ENCODE results near the gene TRIP11.

Gene TRIP11

DNA sequence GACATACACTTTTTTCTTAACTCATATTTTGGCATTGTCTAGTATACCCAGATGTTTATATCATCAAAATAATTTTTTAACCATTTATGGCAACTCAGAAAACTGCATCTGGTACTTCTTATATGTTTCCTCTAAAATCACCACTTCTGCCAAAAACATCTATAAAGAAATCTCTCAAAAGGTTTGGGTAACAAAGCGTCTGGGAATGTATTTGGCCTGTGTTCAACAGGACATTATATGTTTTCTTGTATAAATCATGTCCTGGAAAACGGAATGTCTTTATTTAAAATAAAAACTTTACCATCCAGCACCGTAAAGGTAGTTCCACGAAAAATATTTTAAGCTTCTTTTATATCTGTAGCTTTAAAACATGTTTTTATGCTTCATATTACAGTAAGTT, 56.3 kb downstream of the TRIP11 start:
- no peak for TF ChIP-seq GATA3 (IDR thresholded peaks at IDR 0.05; ENCODE audit: low read depth, low read length)
- TF ChIP-seq GATA2 (IDR thresholded peaks at IDR 0.05; ENCODE audit: low read depth, low read length), result no peak

DNA sequence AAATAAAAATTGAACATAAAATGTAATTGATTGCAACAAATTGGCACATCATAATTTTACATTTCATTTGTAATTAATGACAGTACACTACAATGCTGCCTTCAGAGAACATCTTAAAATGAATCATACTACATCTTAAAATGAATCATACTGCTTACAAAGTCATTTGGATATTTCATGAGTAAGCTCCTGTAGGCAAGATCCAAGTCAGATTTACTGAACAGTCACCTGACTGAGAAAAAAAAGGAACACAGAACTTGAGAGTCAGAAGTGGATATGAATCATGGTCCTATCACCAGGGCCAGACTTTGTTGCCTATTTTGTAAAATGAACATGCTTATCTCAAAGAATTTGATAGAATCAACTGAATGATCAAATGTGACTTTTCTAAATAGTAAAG, 59.7 kb downstream of the TRIP11 start:
- no peak for TF ChIP-seq GATA2 (IDR thresholded peaks at IDR 0.05; ENCODE audit: low read depth, low read length)
- no peak for TF ChIP-seq GATA3 (IDR thresholded peaks at IDR 0.05; ENCODE audit: low read depth, low read length)

- no peak for TF ChIP-seq GATA3 (IDR thresholded peaks at IDR 0.05; ENCODE audit: low read depth, low read length)
- no peak for TF ChIP-seq GATA2 (IDR thresholded peaks at IDR 0.05; ENCODE audit: low read depth, low read length)
These were observed 62.0 kb downstream of the TRIP11 start for GRCh38 chr14:91977884-91978283.

- no peak for TF ChIP-seq GATA3 (IDR thresholded peaks at IDR 0.05; ENCODE audit: low read depth, low read length)
- no peak for TF ChIP-seq GATA2 (IDR thresholded peaks at IDR 0.05; ENCODE audit: low read depth, low read length)
These were observed 64.1 kb downstream of the TRIP11 start for GRCh38 chr14:91975763-91976162.

GRCh38 chr14:91971188-91971778, 68.6 kb downstream of the TRIP11 start:
- TF ChIP-seq GATA3 (IDR thresholded peaks at IDR 0.05; ENCODE audit: low read depth, low read length) (no peak), GATA2 (IDR thresholded peaks at IDR 0.05; ENCODE audit: low read depth, low read length) (no peak)

- TF ChIP-seq GATA3 (IDR thresholded peaks at IDR 0.05; ENCODE audit: low read depth, low read length), result no peak
These were observed 71.6 kb downstream of the TRIP11 start for GRCh38 chr14:91968280-91968679.

GRCh38 chr14:91964724-91965123, 75.1 kb downstream of the TRIP11 start:
- TF ChIP-seq GATA2 (IDR thresholded peaks at IDR 0.05; ENCODE audit: low read depth, low read length), result no peak
- TF ChIP-seq GATA3 (IDR thresholded peaks at IDR 0.05; ENCODE audit: low read depth, low read length), result no peak

DNA sequence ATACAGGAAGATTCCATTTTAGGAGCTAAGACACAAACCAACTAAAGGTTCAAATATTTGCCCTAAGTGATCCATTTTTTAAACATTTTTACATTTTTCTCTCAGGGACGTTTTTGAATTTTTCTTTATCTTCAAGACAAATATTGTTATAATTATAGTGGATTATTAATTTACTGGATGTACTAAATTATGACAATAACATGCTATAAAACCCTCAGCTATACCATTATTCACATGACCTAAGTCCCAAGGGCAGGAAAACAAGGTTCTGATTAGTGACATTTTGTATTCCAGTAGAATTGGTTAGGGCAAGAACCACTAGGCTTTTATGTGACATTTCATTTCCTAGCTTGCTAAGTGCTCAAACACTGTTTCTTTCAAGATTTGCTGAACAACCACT, 75.8 kb downstream of the TRIP11 start:
- TF ChIP-seq GATA2 (IDR thresholded peaks at IDR 0.05; ENCODE audit: low read depth, low read length), result no peak
- TF ChIP-seq GATA3 (IDR thresholded peaks at IDR 0.05; ENCODE audit: low read depth, low read length), result no peak

DNA sequence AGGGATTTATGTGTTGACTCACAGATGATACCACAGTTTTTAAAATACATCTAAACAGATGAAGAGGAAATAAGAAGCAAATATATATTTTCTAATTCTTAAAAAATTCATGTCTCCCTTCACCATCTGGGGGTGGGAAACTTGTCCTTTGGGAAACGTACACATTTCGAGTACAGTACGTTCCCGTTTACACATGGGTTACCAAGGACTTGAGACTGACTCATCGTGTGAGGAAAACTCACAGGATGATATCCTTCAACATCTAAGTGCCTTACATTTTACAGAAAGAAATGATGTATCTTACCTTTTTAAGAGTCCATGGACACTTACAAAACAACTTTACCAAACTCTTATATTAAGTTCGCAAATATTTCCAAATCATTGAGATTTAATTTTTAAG, 76.4 kb downstream of the TRIP11 start:
- TF ChIP-seq GATA2 (IDR thresholded peaks at IDR 0.05; ENCODE audit: low read depth, low read length) (no peak), GATA3 (IDR thresholded peaks at IDR 0.05; ENCODE audit: low read depth, low read length) (no peak)

GRCh38 chr14:91961297-91962220, 78.3 kb downstream of the TRIP11 start:
- TF ChIP-seq GATA2 (IDR thresholded peaks at IDR 0.05; ENCODE audit: low read depth, low read length) (no peak), GATA3 (IDR thresholded peaks at IDR 0.05; ENCODE audit: low read depth, low read length) (no peak)

DNA sequence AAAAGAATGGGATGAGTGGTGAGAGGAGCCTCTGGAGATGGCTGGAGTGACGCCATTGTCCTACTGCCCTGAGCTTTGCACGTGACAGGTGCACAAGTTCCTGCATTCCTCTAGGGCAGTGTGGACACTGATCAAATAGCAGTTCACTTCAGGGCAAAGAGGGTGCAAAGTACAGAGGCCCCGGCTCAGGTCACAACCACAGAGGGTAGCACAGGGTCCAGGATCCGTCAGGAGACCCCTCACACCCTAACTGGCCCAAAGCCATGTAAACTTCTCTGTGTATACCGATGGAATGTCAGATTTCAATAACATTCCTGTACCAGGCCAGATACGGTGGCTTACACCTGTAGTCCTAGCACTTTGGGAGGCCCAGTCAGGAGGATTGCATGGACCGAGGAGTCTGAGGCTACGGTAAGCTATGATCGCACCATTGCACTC, 82.0 kb downstream of the TRIP11 start:
- TF ChIP-seq GATA2 (IDR thresholded peaks at IDR 0.05; ENCODE audit: low read depth, low read length) (no peak), GATA3 (IDR thresholded peaks at IDR 0.05; ENCODE audit: low read depth, low read length) (no peak)

DNA sequence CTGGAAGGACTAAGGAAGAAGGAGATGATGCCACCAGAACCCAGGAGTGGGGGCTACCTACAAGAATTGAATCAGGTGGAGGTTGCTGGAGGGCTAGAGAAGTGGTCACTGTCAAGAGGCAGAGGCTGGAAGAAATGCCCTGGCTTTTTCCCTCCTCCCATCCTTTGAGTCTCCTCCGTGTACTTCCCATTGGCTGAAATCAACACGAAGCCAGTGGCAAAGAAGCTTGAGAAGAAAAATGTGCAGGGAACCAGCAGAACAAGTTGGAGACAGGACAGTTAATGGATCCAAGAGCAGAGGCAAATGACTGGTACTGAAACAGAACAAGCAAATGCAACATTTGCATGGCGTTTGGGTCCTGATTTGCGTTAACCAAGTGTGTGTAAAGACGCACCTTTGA, 83.2 kb downstream of the TRIP11 start:
- TF ChIP-seq GATA2 (IDR thresholded peaks at IDR 0.05; ENCODE audit: low read depth, low read length), result no peak
- TF ChIP-seq GATA3 (IDR thresholded peaks at IDR 0.05; ENCODE audit: low read depth, low read length), result no peak

GRCh38 chr14:91955168-91955567, 84.7 kb downstream of the TRIP11 start:
- TF ChIP-seq GATA3 (IDR thresholded peaks at IDR 0.05; ENCODE audit: low read depth, low read length) (no peak), GATA2 (IDR thresholded peaks at IDR 0.05; ENCODE audit: low read depth, low read length) (no peak)

DNA sequence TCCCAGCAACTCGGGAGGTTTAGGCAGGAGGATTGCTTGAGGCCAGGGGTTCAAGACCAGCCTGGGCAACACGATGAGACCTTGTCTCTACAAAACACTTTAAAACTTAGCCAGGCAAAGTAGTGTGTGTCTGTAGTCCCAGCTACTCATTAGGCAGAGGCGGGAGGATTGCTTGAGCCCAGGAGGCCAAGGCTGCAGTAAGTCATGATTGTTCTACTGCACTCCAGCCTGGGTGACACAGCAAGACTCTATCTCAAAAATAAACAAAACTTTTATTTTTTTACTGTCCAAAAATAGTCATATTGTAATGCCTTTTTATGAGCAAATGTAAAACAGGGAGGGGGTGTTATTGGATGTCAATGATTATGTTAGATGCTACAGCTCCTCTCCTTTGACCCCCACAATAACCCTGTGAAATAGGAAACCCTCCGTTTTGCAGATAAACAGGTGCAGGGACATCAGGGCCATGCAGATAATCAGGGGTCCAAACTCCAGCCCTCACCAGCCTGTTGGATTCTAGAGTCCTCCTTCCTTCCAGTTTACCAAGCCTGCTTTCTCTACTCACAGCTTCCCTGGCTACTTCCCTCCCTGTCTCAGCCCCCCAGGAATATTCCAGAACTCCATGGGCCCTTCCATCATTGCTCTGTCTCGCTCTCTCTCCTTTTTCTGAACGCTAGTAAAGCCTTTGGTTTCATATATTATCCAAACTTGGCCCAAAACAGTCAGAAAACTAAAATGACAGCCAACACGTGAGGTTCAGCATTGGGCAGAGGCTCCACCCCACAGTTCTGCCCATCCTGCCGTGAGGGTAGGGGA, 86.5 kb downstream of the TRIP11 start:
- TF ChIP-seq GATA2 (IDR thresholded peaks at IDR 0.05; ENCODE audit: low read depth, low read length) (no peak), GATA3 (IDR thresholded peaks at IDR 0.05; ENCODE audit: low read depth, low read length) (no peak)

All from SH-SY5Y (cell line).